Measurements from ENCODE around the gene P2RX2. TPM values are rescaled to one million over a fixed set of nuclear protein-coding genes. Genes with fewer than 3 reads are reported as not detected.

Gene P2RX2
- polyA plus RNA-seq, 2 of the 4 experiments (the other 2 are of a cell fraction): not detected

DNA sequence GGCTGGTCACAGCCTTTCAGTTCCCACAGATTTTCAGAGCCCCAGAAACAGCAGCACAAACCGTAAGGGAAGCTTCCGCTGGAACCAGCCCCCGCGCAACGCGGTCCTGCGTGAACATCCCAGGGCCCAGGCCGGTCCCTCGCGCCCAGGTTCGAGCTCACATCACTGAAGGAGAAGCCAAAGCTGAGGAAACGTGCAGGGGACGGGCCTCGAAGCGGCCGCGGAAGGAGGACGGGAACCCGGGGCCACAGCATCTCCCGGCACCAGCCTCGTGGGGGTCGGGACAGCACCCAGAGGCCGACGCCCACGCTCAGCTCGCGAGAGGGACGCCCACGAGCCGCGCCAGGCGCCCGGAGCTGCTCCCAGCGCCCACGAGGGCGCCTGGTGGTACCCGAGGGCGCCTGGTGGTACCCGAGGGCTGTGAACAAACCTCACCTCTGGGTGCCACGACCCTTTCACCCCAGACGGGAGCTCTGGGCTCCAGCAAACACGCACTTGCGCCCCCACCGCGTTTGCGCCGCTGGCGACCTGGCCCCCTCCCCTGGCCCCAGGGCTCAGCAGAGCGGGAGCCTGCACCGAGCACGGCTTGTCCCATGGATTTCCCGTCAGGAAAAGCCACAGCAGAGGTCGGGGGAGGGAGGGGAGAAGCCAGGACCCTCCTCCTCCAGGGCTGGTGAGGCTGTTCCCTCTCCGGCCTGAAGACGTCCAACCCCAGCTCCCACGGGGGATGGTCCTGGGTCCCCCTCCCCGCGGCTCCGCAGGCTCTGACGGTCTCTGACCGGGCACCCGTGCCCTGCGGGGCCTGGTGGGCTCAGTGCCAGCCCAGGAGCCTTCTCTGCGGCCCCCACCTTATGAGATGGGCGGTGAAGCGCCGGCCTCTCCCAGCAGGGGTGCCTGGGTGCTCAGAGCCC is 15.1 kb upstream of the P2RX2 start:
- Histone ChIP-seq H3K27ac (no peak overlapping the region), H3K4me2 (no peak overlapping the region), H3K9me3 (no peaks in the 10 kb centered on the region), H3K4me3 (no peak overlapping the region), H3K4me1 (peaks cover 8% of the 10 kb centered on the region; the same call in 1 of the 3 replicates)
- TF ChIP-seq ZNF302 (CRISPR knock-in tag; IDR thresholded peaks at IDR 0.05) (no peak), SREBF2 (IDR thresholded peaks at IDR 0.05) (no peak), RCOR1 (IDR thresholded peaks at IDR 0.05; ENCODE audit: low read depth, low read length) (no peak), NR3C1 (IDR thresholded peaks at IDR 0.05) (no peak), HOXA7 (CRISPR knock-in tag; IDR thresholded peaks at IDR 0.05) (no peak), FOSB (CRISPR knock-in tag; IDR thresholded peaks at IDR 0.05) (no peak), ZSCAN20 (CRISPR knock-in tag; IDR thresholded peaks at IDR 0.05) (no peak), PHF8 (IDR thresholded peaks at IDR 0.05; ENCODE audit: borderline replicate concordance, low read depth) (no peak)
- TF ChIP-seq, protein P1, sequence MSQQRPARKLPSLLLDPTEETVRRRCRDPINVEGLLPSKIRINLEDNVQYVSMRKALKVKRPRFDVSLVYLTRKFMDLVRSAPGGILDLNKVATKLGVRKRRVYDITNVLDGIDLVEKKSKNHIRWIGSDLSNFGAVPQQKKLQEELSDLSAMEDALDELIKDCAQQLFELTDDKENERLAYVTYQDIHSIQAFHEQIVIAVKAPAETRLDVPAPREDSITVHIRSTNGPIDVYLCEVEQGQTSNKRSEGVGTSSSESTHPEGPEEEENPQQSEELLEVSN (IDR thresholded peaks at IDR 0.05; ENCODE audit: borderline replicate concordance, low read depth): no peak
- TF ChIP-seq, protein P2, sequence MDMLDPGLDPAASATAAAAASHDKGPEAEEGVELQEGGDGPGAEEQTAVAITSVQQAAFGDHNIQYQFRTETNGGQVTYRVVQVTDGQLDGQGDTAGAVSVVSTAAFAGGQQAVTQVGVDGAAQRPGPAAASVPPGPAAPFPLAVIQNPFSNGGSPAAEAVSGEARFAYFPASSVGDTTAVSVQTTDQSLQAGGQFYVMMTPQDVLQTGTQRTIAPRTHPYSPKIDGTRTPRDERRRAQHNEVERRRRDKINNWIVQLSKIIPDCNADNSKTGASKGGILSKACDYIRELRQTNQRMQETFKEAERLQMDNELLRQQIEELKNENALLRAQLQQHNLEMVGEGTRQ (IDR thresholded peaks at IDR 0.05): no peak
- no peak for DNase-seq (ENCODE audit: low read depth in 1 of 2, low spot score in 1 of 2)
- WGBS (ENCODE audit: missing lambda C conversion rate): 73% methylated on average over 49 of the region's 67 CpGs
- CTCF ChIA-PET: interaction anchor here (0.7 to 6.3 kb wide), 8 partner anchors 11 to 189 kb away, joined by 3 to 46 read pairs (median 4); no protein-coding TSS in a partner anchor
- POLR2A ChIA-PET: no interaction called here
- no peak for FAIRE-seq
- no peak for ATAC-seq

DNA sequence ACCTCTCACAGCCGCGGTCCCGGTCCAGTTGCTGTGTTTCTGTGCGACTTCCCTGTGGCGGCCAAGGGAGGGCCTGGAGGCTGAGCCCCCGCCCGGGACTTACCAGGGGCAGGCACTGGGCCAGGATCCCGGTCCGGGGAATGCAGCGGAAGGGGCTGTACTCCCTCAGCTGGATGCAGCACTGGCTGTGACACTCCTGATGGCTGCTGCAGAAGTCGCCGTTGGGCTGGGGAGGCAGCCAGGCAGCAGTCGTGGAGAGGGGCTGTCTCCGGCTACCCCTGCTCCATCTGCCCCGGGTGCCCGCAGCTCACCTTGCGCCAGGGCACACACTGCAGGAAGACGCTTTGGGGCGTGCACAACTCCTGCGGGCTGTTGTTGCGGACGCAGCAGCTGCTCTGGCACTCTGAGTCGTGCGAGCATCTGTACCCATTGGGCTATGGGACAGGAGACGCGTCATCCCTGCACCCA is 14.4 kb upstream of the P2RX2 start:
- no peak overlapping the region for H3K4me3 ChIP-seq
- no peaks in the 10 kb centered on the region for H3K9me3 ChIP-seq
- DNase-seq (ENCODE audit: low read depth in 1 of 2, low spot score in 1 of 2): no peak
- H3K4me1 ChIP-seq: peaks cover 8% of the 10 kb centered on the region; the same call in 1 of the 3 replicates
- no peak for ATAC-seq
- CTCF ChIA-PET: interaction anchor here (1.1 to 6.3 kb wide), 4 partner anchors 9 to 35 kb away, joined by 3 to 46 read pairs (median 14); no protein-coding TSS in a partner anchor
- no peak overlapping the region for H3K27ac ChIP-seq
- no peak overlapping the region for H3K4me2 ChIP-seq
- TF ChIP-seq EP300 (IDR thresholded peaks at IDR 0.05) (no peak), POLR2A (IDR thresholded peaks at IDR 0.05; ENCODE audit: low read length) (no peak), HOXB5 (CRISPR knock-in tag; IDR thresholded peaks at IDR 0.05) (no peak), RNF2 (IDR thresholded peaks at IDR 0.05; ENCODE audit: borderline replicate concordance, low read depth) (no peak)
- TF ChIP-seq, protein P3, sequence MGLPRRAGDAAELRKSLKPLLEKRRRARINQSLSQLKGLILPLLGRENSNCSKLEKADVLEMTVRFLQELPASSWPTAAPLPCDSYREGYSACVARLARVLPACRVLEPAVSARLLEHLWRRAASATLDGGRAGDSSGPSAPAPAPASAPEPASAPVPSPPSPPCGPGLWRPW (IDR thresholded peaks at IDR 0.05): no peak
- TF ChIP-seq, protein P4, sequence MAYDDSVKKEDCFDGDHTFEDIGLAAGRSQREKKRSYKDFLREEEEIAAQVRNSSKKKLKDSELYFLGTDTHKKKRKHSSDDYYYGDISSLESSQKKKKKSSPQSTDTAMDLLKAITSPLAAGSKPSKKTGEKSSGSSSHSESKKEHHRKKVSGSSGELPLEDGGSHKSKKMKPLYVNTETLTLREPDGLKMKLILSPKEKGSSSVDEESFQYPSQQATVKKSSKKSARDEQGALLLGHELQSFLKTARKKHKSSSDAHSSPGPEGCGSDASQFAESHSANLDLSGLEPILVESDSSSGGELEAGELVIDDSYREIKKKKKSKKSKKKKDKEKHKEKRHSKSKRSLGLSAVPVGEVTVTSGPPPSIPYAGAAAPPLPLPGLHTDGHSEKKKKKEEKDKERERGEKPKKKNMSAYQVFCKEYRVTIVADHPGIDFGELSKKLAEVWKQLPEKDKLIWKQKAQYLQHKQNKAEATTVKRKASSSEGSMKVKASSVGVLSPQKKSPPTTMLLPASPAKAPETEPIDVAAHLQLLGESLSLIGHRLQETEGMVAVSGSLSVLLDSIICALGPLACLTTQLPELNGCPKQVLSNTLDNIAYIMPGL (CRISPR knock-in tag; IDR thresholded peaks at IDR 0.05; ENCODE audit: borderline replicate concordance): no peak
- POLR2A ChIA-PET: no interaction called here
- FAIRE-seq: no peak
- WGBS (ENCODE audit: missing lambda C conversion rate): 72% methylated on average over 25 of the region's 26 CpGs

DNA sequence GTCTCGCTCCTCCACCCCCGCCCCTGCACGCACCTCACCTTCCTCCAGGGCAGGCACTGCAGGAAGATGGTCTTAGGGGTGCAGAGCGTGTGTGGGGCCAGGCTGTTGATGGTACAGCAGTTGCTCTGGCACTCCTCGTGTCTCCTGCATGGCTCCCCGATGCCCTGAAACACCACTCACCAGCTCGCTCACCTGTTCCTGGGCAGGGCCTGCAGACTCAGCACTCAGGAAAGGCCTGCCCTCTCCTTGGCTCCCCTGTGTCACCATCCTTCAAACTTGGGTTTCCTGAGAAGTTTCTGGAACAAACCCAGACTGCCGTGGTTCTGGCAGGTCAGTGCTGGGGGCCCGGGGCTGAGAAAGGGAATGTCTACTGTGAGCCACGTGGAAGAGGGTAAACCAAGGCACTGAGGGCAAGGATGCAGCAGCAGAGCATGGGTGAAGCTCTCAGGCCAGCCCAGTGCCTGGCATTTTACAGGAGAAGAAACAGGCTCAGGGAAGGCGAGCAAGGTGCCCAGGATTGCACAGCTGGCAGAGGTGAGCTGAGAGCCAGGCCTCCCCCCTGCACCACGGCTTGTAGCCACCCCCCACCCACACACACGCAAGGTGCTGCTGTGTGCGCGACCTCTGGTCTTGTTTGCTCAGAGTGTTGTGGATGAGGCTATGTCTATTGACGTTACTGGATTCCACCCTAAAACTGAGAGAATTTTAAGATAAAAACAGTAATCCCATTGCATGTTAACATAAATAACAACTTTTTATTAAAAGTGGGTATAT is 13.7 kb upstream of the P2RX2 start:
- peaks cover 8% of the 10 kb centered on the region; the same call in 1 of the 3 replicates for H3K4me1 ChIP-seq
- H3K9me3 ChIP-seq: no peaks in the 10 kb centered on the region
- DNase-seq (ENCODE audit: low read depth in 1 of 2, low spot score in 1 of 2) (no peak), ATAC-seq (no peak), FAIRE-seq (no peak)
- H3K4me2 ChIP-seq: no peak overlapping the region
- H3K27ac ChIP-seq: no peak overlapping the region
- CTCF ChIA-PET: interaction anchor here (1.1 to 6.3 kb wide), 4 partner anchors 9 to 34 kb away, joined by 3 to 46 read pairs (median 14); no protein-coding TSS in a partner anchor
- POLR2A ChIA-PET: no interaction called here
- WGBS (ENCODE audit: missing lambda C conversion rate): 64% methylated on average over 15 of the region's 16 CpGs
- H3K4me3 ChIP-seq: no peak overlapping the region
- TF ChIP-seq MYC (IDR thresholded peaks at IDR 0.05; ENCODE audit: borderline replicate concordance, low read length): no peak
- TF ChIP-seq RAD21 (conservative IDR thresholded peaks at IDR 0.05 in 1 of 2, IDR thresholded peaks at IDR 0.05 in 1 of 2): no peak
- no peak for TF ChIP-seq MAZ (IDR thresholded peaks at IDR 0.05; ENCODE audit: borderline replicate concordance, low read depth, low read length)
- TF ChIP-seq NPAS2 (CRISPR knock-in tag; IDR thresholded peaks at IDR 0.05; ENCODE audit: borderline replicate concordance): no peak
- TF ChIP-seq, protein P4 (CRISPR knock-in tag; IDR thresholded peaks at IDR 0.05; ENCODE audit: borderline replicate concordance): no peak
- TF ChIP-seq CHD4 (IDR thresholded peaks at IDR 0.05; ENCODE audit: borderline replicate concordance): no peak
- TF ChIP-seq TFCP2L1 (CRISPR knock-in tag; IDR thresholded peaks at IDR 0.05): no peak
- no peak for TF ChIP-seq KDM1A (IDR thresholded peaks at IDR 0.05; ENCODE audit: low read depth)

All from A549 (cell line).